SKM-1 (cell line): ENCODE results near the gene PAX2.

Experiments used
- DNase-seq: peaks from one replicate; lab custom pipeline; 2025; ENCODE audit not compliant: unreplicated experiment; lab: John Stamatoyannopoulos, UW

Gene PAX2

DNA sequence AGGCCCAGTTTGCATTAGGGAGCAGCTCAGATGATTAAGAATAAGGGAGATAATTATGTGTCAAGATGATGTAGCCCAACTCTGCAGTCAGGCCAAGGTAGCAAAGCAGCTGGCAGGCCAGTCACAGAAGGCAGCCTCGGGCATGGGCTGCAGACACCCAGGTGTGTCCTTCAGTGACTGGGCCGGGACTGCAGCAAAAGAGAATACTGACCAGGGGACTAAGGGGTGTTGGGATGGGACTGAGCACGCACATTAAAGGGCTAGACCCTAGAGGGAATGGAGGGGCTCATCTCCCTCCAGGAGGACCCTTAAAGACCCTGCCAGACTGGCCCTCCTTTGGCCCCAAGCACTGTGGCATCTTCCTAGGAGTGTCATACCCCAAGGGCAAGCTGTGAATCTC, 38.7 kb downstream of the PAX2 start:
- no peak for DNase-seq

DNA sequence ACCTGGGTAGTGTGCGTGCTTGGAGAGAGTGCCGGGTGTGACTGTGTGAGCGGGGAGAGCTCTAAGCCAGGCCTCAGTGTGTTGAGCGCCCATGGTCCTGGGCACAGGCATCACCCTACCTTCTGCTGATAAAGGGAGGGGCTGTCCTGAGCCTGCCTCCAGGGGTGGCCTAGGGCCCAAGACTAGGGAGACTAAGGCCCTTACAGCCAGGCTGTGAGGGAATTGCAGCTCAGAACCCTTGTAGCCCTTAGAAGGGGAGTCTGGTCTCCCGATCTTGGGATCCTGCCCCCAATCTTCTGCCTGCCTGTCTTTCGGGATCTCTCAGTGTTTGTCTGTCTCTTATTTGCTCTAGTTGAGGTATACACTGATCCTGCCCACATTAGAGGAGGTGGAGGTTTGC, 41.2 kb downstream of the PAX2 start:
- DNase-seq: no peak

DNA sequence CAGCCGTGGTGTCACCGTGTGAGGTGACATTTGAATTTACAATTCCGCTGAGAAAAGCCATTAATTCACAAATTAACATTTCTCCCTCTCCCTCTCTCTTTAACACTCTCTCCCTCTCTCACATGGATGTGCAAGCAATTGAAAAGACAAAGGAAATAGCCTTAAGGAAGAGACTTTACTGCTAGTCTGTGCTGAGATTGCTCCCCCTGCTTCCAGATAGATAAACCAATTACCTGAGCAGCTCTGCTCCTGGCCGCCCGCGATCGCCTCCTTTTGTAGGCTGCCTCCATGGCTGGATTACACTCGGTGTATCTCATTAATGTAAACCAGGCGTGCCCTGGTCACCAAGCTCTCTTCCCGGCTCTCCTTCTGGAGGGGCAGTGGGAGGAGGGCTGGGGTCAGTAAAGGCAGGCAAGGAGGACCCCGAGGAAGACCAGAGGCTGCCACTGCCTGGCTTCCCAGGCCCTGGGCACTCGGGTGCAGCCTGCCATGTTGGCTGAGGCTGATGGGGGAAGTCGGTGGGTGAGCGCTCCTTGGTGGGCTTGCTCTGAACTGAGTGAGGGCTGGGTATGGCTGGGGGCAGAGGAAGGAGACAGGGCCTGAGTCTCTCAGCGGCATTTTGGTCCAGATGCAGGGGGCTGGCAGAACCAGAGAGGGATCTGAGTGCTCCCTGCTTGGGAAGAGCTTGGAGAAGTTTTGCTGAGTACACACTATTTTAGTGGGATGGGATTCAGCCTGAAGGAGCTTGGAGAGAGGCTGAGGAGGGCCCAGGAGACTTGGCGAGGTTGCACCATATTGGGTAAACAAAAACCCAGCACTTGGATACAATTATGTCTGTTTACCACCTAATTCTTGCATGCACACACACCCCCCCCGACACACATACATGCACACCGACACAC, 42.9 kb downstream of the PAX2 start:
- DNase-seq: no peak

DNA sequence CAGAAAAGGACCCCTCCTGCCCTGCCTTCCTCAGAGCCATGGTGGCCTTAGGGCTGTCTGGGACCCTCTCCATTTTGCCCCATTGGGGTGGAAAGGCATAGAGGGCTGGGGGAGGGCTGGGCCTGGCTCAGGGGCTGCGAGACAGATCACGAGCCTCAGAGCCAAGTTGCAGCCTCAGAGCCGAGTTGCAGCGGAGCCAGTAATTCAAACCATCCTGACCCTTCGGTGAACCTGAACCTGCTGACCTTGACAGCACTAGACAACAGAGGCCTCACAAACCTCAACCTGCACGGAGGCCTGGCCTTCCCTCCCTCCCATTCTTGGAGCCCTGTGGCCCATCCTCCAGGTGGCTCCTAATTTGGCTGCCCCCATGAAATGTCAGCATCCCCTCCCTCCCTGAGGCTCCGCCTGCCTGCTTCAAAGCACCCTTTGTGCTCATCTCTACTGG, 45.4 kb downstream of the PAX2 start:
- no peak for DNase-seq

DNA sequence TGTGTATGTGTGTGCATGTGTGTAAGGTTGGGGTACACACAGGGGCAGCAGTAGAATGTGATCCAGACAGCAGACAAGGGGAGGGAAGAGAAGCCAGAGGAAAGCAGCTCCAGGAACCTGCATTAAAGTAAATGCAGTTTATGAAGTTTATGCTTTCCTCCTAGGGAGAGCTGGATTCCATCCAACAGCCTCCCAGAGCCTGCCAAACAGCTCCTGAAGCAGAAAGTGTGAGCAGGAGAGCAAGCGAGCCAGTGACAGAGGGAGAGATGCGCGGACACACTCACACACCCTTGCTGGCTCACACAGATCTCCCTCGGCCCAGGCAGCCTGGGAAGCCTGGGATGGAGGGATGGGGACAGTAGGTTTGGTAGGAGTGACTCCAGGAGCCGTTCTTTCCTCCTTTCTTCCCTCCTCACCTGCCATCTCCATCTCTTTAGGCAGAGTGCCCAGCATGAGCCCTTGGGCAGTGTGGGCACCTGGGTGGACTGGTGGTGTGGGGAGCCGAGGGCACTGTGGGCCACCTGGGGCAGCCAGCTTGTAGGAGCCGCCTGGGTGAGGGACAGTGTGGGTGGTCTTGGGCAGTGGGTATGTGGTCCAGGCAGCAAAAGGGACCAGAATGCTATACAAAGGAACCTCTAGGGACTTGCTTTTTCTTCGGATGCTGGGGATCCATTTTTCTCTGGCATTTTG, 46.1 kb downstream of the PAX2 start:
- DNase-seq: no peak

DNA sequence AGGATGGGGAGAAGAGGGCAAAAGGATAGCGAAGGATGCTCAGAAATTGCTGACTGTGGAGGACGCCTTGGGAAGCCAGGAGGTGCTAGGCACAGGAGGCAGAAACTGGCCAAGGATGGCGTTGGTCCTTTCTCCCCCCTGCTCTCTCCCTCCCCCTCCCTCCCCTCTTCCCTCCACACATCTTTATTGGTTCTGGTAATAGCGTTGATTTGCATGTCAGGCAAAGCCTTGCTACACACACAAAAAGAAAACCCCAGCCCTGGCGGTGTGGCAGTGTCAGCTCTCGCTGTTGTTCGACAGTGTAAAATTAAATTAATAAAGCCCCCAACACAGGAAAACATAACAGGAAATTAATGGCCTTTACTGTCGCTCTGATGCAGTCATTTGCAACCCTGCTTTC, 47.2 kb downstream of the PAX2 start:
- DNase-seq: no peak

DNA sequence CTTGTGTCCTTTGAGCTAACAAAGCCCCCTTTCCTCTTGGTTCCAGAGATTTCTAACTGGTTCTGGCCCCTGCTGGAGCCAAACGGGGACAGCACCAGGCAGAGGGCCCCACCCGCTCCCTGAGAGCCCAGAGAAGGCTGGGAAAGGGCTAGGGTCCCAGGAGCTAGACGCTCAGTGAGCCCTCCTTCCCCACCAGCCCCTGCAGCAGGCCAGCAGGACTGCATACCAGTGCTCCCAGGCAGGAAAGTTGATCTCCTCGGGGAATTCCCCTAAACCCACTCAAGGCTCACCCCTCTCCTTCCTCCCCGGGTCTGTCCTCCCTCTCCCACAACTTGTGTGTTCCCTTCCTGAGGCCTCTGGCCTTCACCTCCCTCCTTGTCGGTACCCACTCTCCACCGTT, 47.7 kb downstream of the PAX2 start:
- DNase-seq: no peak

DNA sequence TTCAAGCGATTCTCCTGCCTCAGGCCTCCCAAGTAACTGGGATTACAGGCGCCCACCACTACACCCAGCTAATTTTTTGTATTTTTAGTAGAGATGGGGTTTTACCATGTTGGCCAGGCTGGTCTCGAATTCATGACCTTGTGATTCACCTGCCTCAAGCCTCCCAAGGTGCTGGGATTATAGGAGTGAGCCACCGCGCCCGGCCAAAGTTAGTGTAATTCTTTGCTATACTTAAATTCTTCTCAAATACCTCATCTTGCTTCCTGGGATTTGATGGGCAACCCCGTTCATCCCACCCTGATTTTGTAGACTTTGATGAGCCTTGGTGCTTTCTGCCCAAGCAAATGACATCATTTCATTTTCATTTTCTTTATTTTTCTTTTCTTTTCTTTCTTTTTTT, 54.5 kb downstream of the PAX2 start:
- no peak for DNase-seq

DNA sequence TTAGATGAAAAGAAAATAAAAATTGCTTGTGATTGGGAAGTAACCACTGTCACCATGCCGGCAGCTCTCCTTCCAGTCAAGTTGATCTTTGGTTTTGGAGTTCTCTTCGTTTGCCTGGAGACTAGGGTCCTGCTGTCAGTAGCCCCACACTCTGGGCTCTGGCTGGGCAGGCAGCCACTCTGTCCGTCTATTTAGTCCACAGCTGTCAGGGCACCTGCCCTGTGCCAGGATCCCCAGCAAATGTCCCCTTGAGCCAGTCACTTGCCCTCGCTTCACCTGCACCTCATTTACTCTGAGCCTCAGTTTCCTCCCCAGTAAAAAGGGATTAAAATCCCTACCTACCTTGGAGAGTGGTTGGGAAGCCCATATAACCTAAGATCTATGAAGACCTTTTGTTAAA, 55.5 kb downstream of the PAX2 start:
- DNase-seq: no peak

DNA sequence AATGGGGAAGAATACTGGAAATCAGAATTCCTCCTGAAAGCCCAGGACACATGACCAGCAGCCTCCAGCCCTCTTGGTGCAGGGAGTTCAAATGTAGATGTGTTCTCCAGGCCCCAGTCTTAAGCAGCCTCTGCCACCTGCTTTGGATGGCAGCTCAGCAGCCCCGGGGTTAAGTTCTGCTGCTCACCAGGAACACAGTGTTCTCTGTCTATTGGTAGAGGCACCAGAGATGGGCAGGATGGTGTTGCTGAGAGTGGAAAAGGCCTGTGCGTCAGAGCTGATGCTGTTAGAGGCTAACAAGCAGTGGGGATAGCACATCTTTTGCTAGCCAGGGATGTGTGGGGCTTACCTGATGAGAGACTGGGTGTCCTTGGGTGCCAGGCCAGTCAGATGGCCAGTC, 56.8 kb downstream of the PAX2 start:
- DNase-seq: no peak

DNA sequence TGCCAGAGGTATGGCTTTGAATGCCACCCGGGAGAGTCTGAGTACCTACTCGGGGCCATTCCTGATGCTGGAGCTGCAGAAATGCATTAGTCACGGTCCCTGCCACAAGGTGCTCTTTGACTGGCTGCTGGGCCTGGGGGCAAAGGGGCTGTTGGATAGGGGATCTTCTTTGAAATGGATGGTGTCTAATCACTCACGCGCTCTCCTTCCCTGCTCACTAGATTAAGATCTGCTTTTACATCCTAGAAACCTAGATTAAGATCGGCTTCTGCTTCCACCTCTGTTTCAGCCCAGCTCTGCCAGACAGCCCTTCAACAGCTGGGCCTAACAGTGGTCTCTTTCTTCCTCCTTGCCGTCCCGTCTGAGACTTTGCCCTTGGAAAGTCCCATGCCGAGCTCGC, 57.2 kb downstream of the PAX2 start:
- no peak for DNase-seq

DNA sequence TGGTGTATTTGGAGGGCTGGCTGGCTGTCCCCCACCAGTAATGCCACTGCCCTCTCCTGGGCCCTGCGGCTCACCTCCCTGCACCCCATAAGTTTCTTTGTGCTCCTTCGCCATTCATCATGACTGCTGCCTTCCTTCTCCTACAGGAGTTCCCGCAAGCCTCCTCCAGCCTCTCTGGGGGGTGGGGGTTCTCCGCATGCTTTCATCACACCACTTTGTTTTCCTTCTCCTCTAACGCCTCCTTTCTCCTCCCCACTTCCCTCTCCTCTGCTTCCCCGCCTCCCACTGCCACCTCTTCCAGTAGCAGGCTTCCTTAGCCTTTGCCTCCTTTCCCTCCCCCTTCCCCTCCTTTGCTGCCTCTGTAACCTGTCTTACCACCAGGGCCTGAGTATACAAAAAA, 58.1 kb downstream of the PAX2 start:
- DNase-seq: no peak

DNA sequence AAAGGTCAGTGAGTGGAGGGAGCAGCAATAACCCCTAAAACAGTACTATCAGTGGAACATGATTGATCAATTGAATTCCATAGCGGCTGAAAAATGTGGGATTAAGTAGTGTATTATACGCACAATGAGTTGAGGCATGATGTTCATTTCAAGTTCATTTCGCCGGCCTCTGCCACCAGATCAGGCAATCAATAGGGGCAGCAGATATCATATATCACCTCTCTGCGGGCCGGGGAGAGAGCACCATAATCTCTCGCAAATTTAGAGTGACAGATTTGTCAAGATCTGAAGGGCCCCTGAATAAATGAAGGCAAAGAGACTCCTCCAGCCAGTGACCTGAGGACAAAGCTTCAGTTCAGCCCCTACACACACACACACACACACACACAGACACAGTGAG, 58.5 kb downstream of the PAX2 start:
- DNase-seq: no peak

DNA sequence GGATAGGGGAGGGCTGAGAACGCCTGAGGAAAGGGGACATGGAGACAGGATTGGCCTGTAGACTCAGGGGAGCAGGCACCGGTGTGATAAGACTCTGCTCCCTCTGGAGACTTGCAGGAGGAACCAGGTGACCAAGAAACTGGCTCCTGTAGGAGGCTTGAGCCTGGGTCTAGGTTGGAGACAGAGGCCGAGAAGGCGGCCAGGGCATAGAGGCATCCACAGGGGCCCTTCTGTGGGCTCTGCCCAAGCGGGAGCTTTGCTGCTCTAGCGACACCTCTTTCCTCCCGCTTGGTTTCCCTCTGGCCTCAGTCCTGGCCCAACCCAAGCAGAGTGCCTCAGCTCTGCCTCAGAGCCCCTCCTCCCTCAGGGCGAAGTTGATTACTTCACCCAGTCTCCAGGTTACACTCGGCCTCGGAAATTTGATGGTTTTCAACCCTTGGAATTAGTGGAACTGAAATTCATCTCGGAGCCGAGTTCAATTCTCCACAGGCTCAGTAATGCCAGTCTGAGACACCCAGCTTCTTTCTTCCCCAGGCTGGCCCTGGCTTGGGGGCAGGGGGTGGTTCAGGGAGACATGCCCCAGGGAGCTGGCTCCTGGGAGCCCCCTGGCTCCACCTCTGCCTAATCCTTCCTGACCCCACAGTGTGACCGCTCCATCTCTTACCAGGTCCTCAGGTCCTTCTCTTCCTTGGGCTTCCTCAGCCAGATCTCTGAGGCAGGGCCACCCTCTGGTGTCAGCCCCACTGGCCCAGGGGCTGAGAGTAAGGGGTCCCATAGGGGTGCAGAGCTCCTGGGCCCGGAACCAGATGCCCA, 60.4 kb downstream of the PAX2 start:
- DNase-seq: no peak

DNA sequence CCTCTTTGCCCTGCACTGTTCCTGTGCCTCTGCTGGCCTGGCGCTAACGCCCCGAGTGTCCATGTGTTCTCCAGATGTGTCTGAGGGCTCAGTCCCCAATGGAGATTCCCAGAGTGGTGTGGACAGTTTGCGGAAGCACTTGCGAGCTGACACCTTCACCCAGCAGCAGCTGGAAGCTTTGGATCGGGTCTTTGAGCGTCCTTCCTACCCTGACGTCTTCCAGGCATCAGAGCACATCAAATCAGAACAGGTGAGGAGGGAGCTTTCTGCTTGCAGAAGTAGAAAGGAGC, 60.9 kb downstream of the PAX2 start:
- no peak for DNase-seq

DNA sequence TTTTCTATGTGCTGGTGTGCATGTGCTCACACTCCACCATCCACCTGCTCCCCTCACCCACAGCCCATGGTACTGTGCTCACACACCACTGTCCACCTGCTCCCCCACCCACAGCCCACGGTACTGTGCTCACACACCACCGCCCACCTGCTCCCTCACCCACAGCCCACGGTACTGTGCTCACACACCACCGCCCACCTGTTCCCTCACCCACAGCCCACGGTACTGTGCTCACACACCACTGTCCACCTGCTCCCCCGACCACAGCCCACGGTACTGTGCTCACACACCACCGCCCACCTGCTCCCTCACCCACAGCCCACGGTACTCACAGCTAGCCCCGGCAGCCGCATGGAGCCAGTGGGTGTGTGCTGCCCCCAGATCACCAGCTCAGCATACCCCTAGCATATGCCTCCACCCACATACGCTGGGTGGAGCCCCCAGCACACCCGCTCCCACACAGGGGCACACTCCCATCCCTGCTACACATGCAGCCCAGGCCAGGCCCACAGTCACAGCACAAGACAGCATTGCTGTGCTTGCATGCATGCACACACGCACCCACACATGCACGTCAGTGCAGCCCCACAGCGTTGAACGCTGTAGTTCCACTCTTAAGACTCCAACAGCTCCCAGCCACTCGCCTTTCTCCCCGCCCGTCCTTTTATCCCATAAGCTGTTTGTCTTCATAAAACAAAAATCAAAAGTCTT, 62.0 kb downstream of the PAX2 start:
- no peak for DNase-seq

DNA sequence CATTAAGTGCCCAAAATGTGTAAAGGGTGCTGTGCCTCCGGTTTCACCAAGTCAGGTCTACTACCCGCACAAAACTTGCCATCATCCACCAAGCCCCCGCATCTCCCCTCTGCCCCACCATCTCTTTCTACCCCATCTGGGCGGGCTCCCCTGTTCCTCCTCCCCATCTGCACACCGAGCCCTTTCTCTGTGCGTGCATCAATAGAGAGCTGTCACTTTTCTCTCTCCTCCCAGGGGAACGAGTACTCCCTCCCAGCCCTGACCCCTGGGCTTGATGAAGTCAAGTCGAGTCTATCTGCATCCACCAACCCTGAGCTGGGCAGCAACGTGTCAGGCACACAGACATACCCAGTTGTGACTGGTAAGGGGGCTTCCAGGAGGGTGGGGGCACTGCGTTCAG, 63.5 kb downstream of the PAX2 start:
- DNase-seq: no peak

DNA sequence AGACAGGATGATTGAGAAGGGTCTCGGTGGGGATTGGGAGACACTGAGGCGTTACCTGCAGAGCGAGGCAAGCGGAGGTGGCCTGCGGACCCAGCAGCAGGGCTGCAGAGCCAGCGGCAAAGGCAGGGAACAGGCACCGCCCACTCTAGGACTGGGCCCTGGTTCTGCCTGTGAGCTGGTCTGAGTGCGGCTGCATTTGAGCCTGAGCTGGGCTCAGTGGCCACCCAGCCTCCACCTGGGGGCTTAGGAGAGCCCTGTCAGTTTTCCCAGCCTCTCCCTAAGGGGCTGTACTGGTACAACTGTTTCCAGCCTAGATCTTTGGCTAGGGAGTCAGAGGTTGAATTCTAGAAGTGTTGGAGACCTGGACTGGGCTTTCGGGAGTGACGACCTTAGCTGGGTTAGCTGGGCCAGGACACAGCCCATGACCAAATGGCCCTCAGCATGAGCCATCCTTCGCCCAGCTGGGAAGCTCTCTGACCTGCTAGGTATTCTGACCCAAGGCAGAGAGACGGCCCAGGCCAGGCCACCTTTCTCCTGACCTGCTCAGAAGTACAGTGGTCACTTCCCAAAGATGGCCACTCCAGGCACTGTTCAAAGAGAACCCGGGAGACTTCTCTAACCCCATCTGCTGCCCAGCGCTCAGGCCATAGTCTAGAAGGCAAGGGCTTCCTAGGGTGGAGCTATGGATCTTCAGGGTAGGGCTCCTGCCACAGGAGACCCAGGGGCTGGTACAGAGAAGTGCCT, 64.9 kb downstream of the PAX2 start:
- no peak for DNase-seq

DNA sequence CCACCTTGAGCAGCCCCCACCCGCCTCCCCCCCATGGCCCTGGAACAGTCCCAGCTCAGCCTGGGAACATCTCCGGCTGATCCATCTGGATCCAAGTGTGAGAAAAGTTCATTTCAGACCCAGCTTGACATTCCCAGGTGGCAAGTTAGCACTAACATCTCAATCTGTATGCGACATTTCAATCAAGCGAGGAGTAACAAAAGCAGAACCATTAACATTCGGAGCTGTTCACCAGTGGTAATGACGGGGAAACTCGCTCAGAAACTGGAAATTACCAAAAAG, 65.4 kb downstream of the PAX2 start:
- DNase-seq: no peak

DNA sequence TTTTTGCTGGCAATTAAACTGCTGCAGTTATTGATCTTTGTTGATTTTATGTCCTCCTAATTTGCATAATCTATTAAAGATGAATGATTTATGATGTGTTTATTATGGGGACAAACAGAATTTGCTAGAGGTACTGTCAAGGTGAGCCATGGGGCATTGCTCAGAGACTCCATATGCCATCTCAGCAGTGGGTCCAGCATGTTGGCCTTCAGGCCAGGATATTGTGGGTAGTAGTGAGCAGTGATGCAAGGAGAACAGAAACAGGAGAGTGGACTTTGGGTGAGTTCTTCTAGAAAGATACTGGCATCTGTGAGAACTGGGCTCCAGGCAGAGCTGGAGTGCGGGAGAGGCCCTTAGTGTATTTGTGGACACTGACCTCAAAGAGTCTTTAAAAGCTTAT, 65.9 kb downstream of the PAX2 start:
- DNase-seq: no peak
